CD4-positive, CD25-positive, alpha-beta regulatory T cell (primary cell): ENCODE data around the gene PIM3. TPM values are rescaled to one million over a fixed set of nuclear protein-coding genes. Genes with fewer than 3 reads are reported as not detected.
A peak's percentile ranks its signal among the peaks of the same experiment; 100 is the strongest.
"Not testable (repeated sequence)": the region's sequence is repeated elsewhere in the genome, so short reads cannot be mapped to it uniquely, and the experiment has no call there.

Experiments used
- ATAC-seq, 2 donors: fragments of 150-1000 bp; cut with Tn5 transposase; one replicate each; pipeline ENCODE4 v1.10.0; 2021; ENCODE audit warnings: low read depth in 2 of 2, moderate number of reproducible peaks in 2 of 2, moderate library complexity in 1 of 2
- DNase-seq, 3 donors: peaks; one replicate each; pipeline versions ENCODE4 v3.0.0 to v3.0.0-alpha.2; 2012 to 2022; ENCODE audit warnings: mixed read lengths in 1 of 3
- H3K27ac ChIP-seq: one replicate; pipeline ENCODE4 v1.7.0; 2013; ENCODE audit warnings: mild to moderate bottlenecking, low read length; ENCODE audit not compliant: insufficient read depth, poor library complexity, severe bottlenecking
- H3K27me3 ChIP-seq: one replicate; pipeline ENCODE4 v1.7.0; 2013; ENCODE audit warnings: low read length; ENCODE audit not compliant: control insufficient read depth, insufficient read depth
- H3K36me3 ChIP-seq: one replicate; pipeline ENCODE4 v1.7.0; 2013; ENCODE audit warnings: mild to moderate bottlenecking, low read length, moderate library complexity; ENCODE audit not compliant: control insufficient read depth, insufficient read depth
- H3K4me1 ChIP-seq: 2 replicates; pipeline ENCODE4 v1.7.0; 2013; ENCODE audit warnings: mild to moderate bottlenecking, low read length; ENCODE audit not compliant: insufficient read depth, control insufficient read depth, poor library complexity, severe bottlenecking
- H3K4me3 ChIP-seq: one replicate; pipeline ENCODE4 v1.7.0; 2013; ENCODE audit warnings: low read depth, mild to moderate bottlenecking, low read length, moderate library complexity
- H3K9me3 ChIP-seq, 2 experiments: 1 replicate in 1 of 2; 2 replicates in 1 of 2; pipeline ENCODE4 v1.7.0; 2013; ENCODE audit warnings: low read length in 2 of 2, mild to moderate bottlenecking in 1 of 2, moderate library complexity in 1 of 2; ENCODE audit not compliant: control insufficient read depth in 2 of 2
- H3K27ac Mint-ChIP-seq, 3 donors: one replicate each; pipeline ENCODE4 v1.8.0; 2020 to 2022; ENCODE audit warnings: mild to moderate bottlenecking in 3 of 3, mixed read lengths in 3 of 3, moderate library complexity in 2 of 3
- H3K27me3 Mint-ChIP-seq: one replicate; pipeline ENCODE4 v1.8.0; 2022; ENCODE audit warnings: mild to moderate bottlenecking, mixed read lengths
- H3K36me3 Mint-ChIP-seq: one replicate; pipeline ENCODE4 v1.8.0; 2020; ENCODE audit warnings: mixed read lengths
- H3K4me1 Mint-ChIP-seq, 4 donors: one replicate each; pipeline ENCODE4 v1.8.0; 2020 to 2022; ENCODE audit warnings: mixed read lengths in 4 of 4, mild to moderate bottlenecking in 1 of 4
- H3K4me3 Mint-ChIP-seq, 4 donors: one replicate each; pipeline ENCODE4 v1.8.0; 2020 to 2022; ENCODE audit warnings: mild to moderate bottlenecking in 4 of 4, mixed read lengths in 4 of 4, moderate library complexity in 3 of 4
- H3K9me3 Mint-ChIP-seq, 7 donors: one replicate each; pipeline ENCODE4 v1.8.0; 2020 to 2022; ENCODE audit warnings: mixed read lengths in 7 of 7, mild to moderate bottlenecking in 3 of 7, moderate library complexity in 2 of 7
- polyA plus RNA-seq, 4 donors: library from polyadenylated mRNA; unstranded; fragments of 300-500 nt; fragmentation: Illumina TruSeq; gene quantifications; one replicate each; pipeline ENCODE4 v1.2.3, GENCODE V29; 2021
- total RNA-seq: library from RNA; stranded (reverse); gene quantifications from one replicate; pipeline ENCODE4 v1.2.3, GENCODE V29; 2022

The PIM3 gene
- total and polyA plus RNA-seq, 5 donors from 2014 or later, result 34.0 to 294 (median 41.3) TPM

- no peak for ATAC-seq
Observed at GRCh38 chr22:49942565-49943404, 17.8 kb upstream of the PIM3 start.

GRCh38 chr22:49943405-49943765 is 17.2 kb upstream of the PIM3 start:
- H3K4me3 Mint-ChIP-seq, result peak overlapping the region in 1 of 4 donors; percentile 65
- peaks cover 12% of the 10 kb centered on the region for H3K4me1 ChIP-seq
- peak overlapping the region; percentile 29 for H3K27ac ChIP-seq
- peaks cover 4 to 27% (median 11%) of the 10 kb centered on the region in 4 donors for H3K4me1 Mint-ChIP-seq
- peaks cover 0 to 2% (median 0%) of the 10 kb centered on the region in 7 donors for H3K9me3 Mint-ChIP-seq
- H3K36me3 ChIP-seq, result no peaks in the 10 kb centered on the region
- ATAC-seq, result no peak
- H3K27me3 ChIP-seq, result no peaks in the 10 kb centered on the region
- no peaks in the 10 kb centered on the region for H3K36me3 Mint-ChIP-seq
- no peaks in the 10 kb centered on the region for H3K9me3 ChIP-seq
- no peak overlapping the region for H3K4me3 ChIP-seq
- H3K27me3 Mint-ChIP-seq, result no peaks in the 10 kb centered on the region
- H3K27ac Mint-ChIP-seq, result no peak overlapping the region
- DNase-seq, result no peak

More at GRCh38 chr22:49942565-49943404, 17.8 kb upstream of the PIM3 start:
- no peak overlapping the region for H3K4me3 Mint-ChIP-seq
- no peak for DNase-seq
- no peaks in the 10 kb centered on the region for H3K9me3 ChIP-seq
- peaks cover 4 to 30% (median 11%) of the 10 kb centered on the region in 4 donors for H3K4me1 Mint-ChIP-seq
- H3K9me3 Mint-ChIP-seq, result peaks cover 0 to 2% (median 0%) of the 10 kb centered on the region in 7 donors
- H3K27me3 Mint-ChIP-seq, result no peaks in the 10 kb centered on the region
- H3K27me3 ChIP-seq, result no peaks in the 10 kb centered on the region
- no peak overlapping the region for H3K27ac ChIP-seq
- H3K36me3 Mint-ChIP-seq, result no peaks in the 10 kb centered on the region
- H3K27ac Mint-ChIP-seq, result no peak overlapping the region
- H3K4me3 ChIP-seq, result no peak overlapping the region
- H3K4me1 ChIP-seq, result peaks cover 12% of the 10 kb centered on the region
- no peaks in the 10 kb centered on the region for H3K36me3 ChIP-seq

GRCh38 chr22:49943771-49944398 is 16.7 kb upstream of the PIM3 start:
- H3K27me3 ChIP-seq, result no peaks in the 10 kb centered on the region
- Mint-ChIP-seq H3K36me3 (no peaks in the 10 kb centered on the region), H3K27me3 (no peaks in the 10 kb centered on the region), H3K27ac (no peak overlapping the region), H3K4me3 (peak overlapping the region in 1 of 4 donors; percentile 65), H3K4me1 (peaks cover 4 to 25% (median 11%) of the 10 kb centered on the region in 4 donors), H3K9me3 (peaks cover 0 to 2% (median 0%) of the 10 kb centered on the region in 7 donors)
- DNase-seq, result no peak
- H3K4me1 ChIP-seq, result peaks cover 12% of the 10 kb centered on the region
- no peaks in the 10 kb centered on the region for H3K9me3 ChIP-seq
- no peaks in the 10 kb centered on the region for H3K36me3 ChIP-seq
- no peak overlapping the region for H3K4me3 ChIP-seq
- peak overlapping the region; percentile 88 for H3K27ac ChIP-seq
- peak in 1 of 2 donors; percentile 30 for ATAC-seq

GRCh38 chr22:49944399-49944891 is 16.1 kb upstream of the PIM3 start:
- Histone ChIP-seq H3K4me1 (peaks cover 12% of the 10 kb centered on the region), H3K4me3 (no peak overlapping the region), H3K27ac (peak overlapping the region; percentile 88), H3K9me3 (no peaks in the 10 kb centered on the region), H3K27me3 (no peaks in the 10 kb centered on the region), H3K36me3 (no peaks in the 10 kb centered on the region)
- DNase-seq (no peak), ATAC-seq (peak in 1 of 2 donors; percentile 11)
- no peaks in the 10 kb centered on the region for H3K36me3 Mint-ChIP-seq
- peaks cover 4 to 22% (median 11%) of the 10 kb centered on the region in 4 donors for H3K4me1 Mint-ChIP-seq
- H3K27me3 Mint-ChIP-seq, result no peaks in the 10 kb centered on the region
- no peak overlapping the region for H3K4me3 Mint-ChIP-seq
- peaks cover 0 to under 1% (median 0%) of the 10 kb centered on the region in 7 donors for H3K9me3 Mint-ChIP-seq
- H3K27ac Mint-ChIP-seq, result peak overlapping the region in 1 of 3 donors; percentile 36

GRCh38 chr22:49945042-49945794 is 15.4 kb upstream of the PIM3 start:
- not testable (repeated sequence) for H3K36me3 Mint-ChIP-seq, H3K4me3 ChIP-seq, H3K36me3 ChIP-seq, H3K27me3 Mint-ChIP-seq, H3K9me3 ChIP-seq, H3K9me3 Mint-ChIP-seq, H3K27me3 ChIP-seq
- H3K4me1 ChIP-seq, result peaks cover 12% of the 10 kb centered on the region
- Mint-ChIP-seq H3K27ac (peak overlapping the region; percentile 93 to 97 (median 95)), H3K4me3 (peak overlapping the region in 3 of 4 donors; percentile 44 to 75 (median 57)), H3K4me1 (peaks cover 4 to 22% (median 11%) of the 10 kb centered on the region in 4 donors)
- peak in 1 of 2 donors; percentile 27 for ATAC-seq
- peak overlapping the region; percentile 88 for H3K27ac ChIP-seq
- peak; percentile 52 to 84 (median 81) for DNase-seq

GRCh38 chr22:49946612-49947295 is 13.8 kb upstream of the PIM3 start:
- Histone ChIP-seq H3K27me3 (no peaks in the 10 kb centered on the region), H3K9me3 (no peaks in the 10 kb centered on the region), H3K4me1 (peaks cover 12% of the 10 kb centered on the region), H3K36me3 (no peaks in the 10 kb centered on the region), H3K4me3 (no peak overlapping the region), H3K27ac (peak overlapping the region; percentile 88)
- H3K27ac Mint-ChIP-seq, result peak overlapping the region; percentile 41 to 95 (median 93)
- H3K4me3 Mint-ChIP-seq, result peak overlapping the region in 1 of 4 donors; percentile 21
- H3K9me3 Mint-ChIP-seq, result no peaks in the 10 kb centered on the region
- H3K27me3 Mint-ChIP-seq, result no peaks in the 10 kb centered on the region
- DNase-seq (no peak), ATAC-seq (no peak)
- H3K36me3 Mint-ChIP-seq, result no peaks in the 10 kb centered on the region
- H3K4me1 Mint-ChIP-seq, result peaks cover 4 to 20% (median 7%) of the 10 kb centered on the region in 4 donors

GRCh38 chr22:49947296-49947622 is 13.3 kb upstream of the PIM3 start:
- Histone ChIP-seq H3K4me1 (peaks cover 12% of the 10 kb centered on the region), H3K9me3 (no peaks in the 10 kb centered on the region), H3K36me3 (no peaks in the 10 kb centered on the region), H3K27me3 (no peaks in the 10 kb centered on the region), H3K27ac (no peak overlapping the region), H3K4me3 (no peak overlapping the region)
- Mint-ChIP-seq H3K27me3 (no peaks in the 10 kb centered on the region), H3K36me3 (no peaks in the 10 kb centered on the region), H3K9me3 (no peaks in the 10 kb centered on the region), H3K4me1 (peaks cover 4 to 20% (median 7%) of the 10 kb centered on the region in 4 donors), H3K27ac (no peak overlapping the region), H3K4me3 (no peak overlapping the region)
- ATAC-seq (no peak), DNase-seq (no peak)
